Smooth muscle cell of trachea (primary cell): ENCODE data around the gene PCDHGB1. TPM values are rescaled to one million over a fixed set of nuclear protein-coding genes. Genes with fewer than 3 reads are reported as not detected.

Source experiments
- total RNA-seq: library from RNA; depleted of rRNA; stranded (reverse); fragments of >200 nt; gene quantifications from 2 replicates; pipeline ENCODE4 v1.2.1, GENCODE V29; 2014

The PCDHGB1 gene
- 4.4 and 4.5 TPM in 2 replicates for total RNA-seq

GRCh38 chr5:141349917-141350619 is at the start of gene PCDHGB1:
TSS of gene PCDHGB1 (plus strand) at chr5:141350099. CDS start at chr5:141350261, 162 bp downstream.

GRCh38 chr5:141303756-141304155 is 46.1 kb upstream of the PCDHGB1 start, which contains the start of gene SLC25A2:
TSS of gene SLC25A2 (minus strand) at chr5:141304049. CDS start at chr5:141303865, 184 bp downstream.

GRCh38 chr5:141320225-141321169 is 29.4 kb upstream of the PCDHGB1 start, which contains the start of gene TAF7:
TSS of gene TAF7 (minus strand) at chr5:141320784. CDS start at chr5:141320044, 740 bp downstream.

DNA sequence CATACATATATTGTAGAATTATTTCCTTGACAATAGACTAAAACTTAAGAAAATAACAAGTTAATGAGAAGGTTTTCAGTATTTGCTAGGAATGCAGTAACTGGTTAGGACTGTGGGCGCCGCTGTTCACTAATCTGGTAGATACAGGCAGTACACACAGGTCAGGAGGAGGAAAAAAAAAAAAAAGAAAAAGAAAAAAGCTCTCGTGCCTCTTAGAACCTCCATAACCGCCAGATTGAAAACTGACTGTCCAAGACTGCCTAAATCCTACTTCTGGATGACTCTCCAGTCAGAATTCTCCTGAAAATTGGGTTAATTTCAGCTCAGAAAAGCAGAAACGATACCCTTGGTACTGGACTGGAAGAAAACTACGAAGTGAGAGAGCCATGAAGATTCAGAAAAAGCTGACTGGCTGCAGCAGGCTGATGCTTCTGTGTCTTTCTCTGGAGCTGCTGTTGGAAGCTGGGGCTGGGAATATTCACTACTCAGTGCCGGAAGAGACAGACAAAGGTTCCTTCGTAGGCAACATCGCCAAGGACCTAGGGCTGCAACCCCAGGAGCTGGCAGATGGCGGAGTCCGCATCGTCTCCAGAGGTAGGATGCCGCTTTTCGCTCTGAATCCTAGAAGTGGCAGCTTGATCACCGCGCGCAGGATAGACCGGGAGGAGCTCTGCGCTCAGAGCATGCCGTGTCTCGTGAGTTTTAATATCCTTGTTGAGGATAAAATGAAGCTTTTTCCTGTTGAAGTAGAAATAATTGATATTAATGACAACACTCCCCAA is 19.4 kb upstream of the PCDHGB1 start, which contains the start of gene PCDHGA1:
Gene PCDHGA1 (plus strand): TSS at position 216 of the 782 bp plus-strand sequence.

GRCh38 chr5:141338538-141339306 is 11.2 kb upstream of the PCDHGB1 start, which contains the start of gene PCDHGA2:
TSS of gene PCDHGA2 (plus strand) at chr5:141338760.

GRCh38 chr5:141343242-141343952 is 6.5 kb upstream of the PCDHGB1 start, which contains the start of gene PCDHGA3:
TSS of gene PCDHGA3 (plus strand) at chr5:141343829. CDS start at chr5:141344034, 205 bp downstream.

GRCh38 chr5:141354900-141355469 is 5.1 kb downstream of the PCDHGB1 start, which contains the start of gene PCDHGA4:
TSS of gene PCDHGA4 (plus strand) at chr5:141355021. CDS start at chr5:141355108, 87 bp downstream.

DNA sequence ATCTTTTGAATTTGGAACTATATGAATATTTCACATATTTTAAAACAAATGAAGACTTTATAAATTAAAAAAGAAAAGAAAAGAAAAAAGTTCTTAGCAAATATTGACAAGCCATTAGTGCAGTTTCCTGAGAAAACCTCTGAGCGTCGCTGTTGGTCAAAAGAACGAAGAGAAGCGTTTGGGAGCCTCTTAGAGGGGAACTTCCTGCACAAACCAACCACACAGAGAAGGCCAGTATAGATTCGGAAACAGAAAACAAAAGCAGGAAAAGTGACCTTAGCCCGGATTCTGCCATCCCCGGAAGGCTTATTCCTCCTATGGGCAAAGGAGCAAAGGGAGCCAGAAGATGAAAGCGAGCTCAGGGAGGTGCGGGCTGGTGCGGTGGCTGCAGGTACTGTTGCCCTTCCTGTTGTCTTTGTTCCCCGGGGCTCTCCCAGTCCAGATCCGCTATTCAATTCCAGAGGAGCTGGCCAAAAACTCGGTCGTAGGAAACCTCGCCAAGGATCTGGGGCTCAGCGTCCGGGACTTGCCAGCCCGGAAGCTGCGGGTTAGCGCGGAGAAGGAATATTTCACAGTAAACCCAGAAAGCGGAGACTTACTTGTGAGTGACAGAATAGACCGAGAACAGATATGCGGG is 10.0 kb downstream of the PCDHGB1 start, which contains the start of gene PCDHGB2:
Gene PCDHGB2 (plus strand): TSS at position 205 of the 637 bp plus-strand sequence. CDS start 142 bp downstream, at position 347.

DNA sequence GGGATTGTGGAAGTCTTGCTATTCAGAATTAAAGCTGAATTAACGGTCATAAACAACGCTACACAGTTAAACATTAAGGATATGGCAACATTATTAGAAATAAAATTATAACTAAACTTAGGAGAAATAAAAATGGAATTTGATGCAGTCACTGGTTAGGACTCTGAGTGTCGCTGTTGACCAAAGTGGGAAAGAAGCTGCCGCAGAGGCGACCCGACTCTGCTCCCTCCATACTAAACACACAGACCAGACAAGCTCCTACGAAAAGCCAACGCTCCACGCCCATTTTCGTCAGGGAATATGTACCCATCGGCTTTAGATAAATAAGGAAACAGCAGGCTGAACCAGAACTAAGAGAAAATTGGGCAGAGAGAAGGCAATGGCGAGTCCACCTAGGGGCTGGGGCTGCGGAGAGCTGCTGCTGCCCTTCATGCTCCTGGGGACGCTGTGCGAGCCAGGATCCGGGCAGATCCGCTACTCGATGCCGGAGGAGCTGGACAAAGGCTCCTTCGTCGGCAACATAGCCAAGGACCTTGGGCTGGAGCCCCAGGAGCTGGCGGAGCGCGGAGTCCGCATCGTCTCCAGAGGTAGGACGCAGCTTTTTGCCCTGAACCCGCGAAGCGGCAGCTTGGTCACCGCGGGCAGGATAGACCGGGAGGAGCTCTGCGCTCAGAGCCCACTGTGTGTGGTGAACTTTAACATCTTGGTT is 14.2 kb downstream of the PCDHGB1 start, which contains the start of gene PCDHGA5:
Gene PCDHGA5 (plus strand): TSS at position 211 of the 709 bp plus-strand sequence. CDS start 169 bp downstream, at position 380.

GRCh38 chr5:141369994-141370848 is 20.3 kb downstream of the PCDHGB1 start, which contains the start of gene PCDHGB3:
TSS of gene PCDHGB3 (plus strand) at chr5:141370242. CDS start at chr5:141370395, 153 bp downstream.

GRCh38 chr5:141373673-141374317 is 23.9 kb downstream of the PCDHGB1 start, which contains the start of gene PCDHGA6:
TSS of gene PCDHGA6 (plus strand) at chr5:141373891. CDS start at chr5:141374084, 193 bp downstream.

GRCh38 chr5:141382469-141383294 is 32.8 kb downstream of the PCDHGB1 start, which contains the start of gene PCDHGA7:
TSS of gene PCDHGA7 (plus strand) at chr5:141382742. CDS start at chr5:141382900, 158 bp downstream.

GRCh38 chr5:141387557-141388311 is 37.8 kb downstream of the PCDHGB1 start, which contains the start of gene PCDHGB4:
TSS of gene PCDHGB4 (plus strand) at chr5:141387698. CDS start at chr5:141387885, 187 bp downstream.

GRCh38 chr5:141392429-141393198 is 42.7 kb downstream of the PCDHGB1 start, which contains the start of gene PCDHGA8:
TSS of gene PCDHGA8 (plus strand) at chr5:141392633. CDS start at chr5:141392814, 181 bp downstream.

